Stimulated activated CD4-positive, alpha-beta T cell treated with anti-CD3 and anti-CD28 coated beads, Interleukin-15, amount 100 ng/mL, for 1 hour (primary cell): ENCODE results near the gene CENPU.
"Not testable (repeated sequence)": the region's sequence is repeated elsewhere in the genome, so short reads cannot be mapped to it uniquely, and the experiment has no call there.

Experiments
- DNase-seq, 2 donors: peaks; one replicate each; pipeline ENCODE4 v3.0.0-alpha.2; 2020; ENCODE audit warnings: low read depth in 1 of 2, low spot score in 1 of 2

Gene CENPU

DNA sequence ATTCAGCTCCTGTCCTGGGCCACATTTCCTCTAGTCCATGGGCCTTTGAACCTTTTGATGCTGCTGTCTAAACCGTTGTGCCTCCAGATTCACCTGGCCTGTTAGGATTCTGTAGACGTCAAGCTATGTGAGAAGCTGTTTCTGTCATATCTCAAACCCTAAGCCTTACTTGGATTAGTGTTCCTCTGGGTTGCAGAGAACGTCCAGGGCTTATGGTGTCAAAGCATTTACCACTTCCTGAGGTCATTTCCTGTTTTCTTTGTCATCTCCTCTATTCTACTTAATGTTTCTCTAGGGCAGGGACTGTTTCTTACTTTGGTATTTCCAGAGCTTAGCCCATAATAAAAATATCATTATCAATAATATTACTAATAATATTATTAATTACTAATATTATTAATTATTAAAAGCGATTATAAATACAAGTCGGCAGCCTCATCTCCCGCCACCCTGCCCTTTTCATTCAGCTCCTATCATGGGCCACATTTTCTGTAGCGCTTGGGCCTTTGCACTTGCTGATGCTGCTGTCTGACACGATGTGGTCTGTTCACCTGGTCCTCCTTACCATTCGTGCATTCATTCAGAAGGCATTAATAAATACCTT, 65.3 kb downstream of the CENPU start:
- DNase-seq, result no peak

DNA sequence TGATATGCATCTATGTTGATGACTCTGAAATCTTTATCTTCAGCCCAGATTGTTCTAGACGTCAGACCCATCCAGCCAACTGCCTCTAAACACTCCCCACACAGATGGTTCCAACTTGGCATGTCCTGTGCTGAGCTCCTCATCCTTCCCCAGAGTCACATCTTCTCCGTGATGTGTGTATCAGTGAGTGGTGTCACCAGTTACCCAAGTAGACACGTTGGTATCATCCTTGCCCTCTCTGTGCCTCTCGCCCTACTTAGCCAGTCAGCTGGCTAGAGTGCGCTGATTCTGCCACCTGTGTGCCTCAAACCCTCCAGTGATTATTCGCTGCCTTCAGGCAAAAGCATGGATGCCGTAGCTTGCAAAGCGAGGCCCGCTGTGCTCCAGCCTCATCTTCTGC, 65.8 kb downstream of the CENPU start:
- DNase-seq, result no peak

DNA sequence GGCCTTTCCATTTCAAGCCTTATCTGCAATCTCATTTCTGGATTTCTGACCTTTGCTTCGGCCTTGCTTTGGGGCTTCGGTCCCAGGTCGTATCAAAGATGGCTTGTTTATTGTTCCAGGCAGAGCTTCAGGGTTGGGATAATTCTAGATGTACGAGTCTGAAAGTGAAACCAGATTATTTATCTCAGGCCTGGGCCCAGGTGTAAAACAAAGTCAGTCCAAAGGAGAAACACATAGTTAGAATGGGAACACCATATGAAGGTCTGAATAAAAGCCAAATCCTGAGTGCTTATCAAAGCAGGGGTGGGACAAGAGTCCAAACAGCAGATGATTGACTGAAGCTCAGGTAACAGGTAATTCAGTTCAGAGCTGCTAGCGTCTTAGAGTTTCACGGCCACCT, 67.2 kb downstream of the CENPU start:
- no peak for DNase-seq

DNA sequence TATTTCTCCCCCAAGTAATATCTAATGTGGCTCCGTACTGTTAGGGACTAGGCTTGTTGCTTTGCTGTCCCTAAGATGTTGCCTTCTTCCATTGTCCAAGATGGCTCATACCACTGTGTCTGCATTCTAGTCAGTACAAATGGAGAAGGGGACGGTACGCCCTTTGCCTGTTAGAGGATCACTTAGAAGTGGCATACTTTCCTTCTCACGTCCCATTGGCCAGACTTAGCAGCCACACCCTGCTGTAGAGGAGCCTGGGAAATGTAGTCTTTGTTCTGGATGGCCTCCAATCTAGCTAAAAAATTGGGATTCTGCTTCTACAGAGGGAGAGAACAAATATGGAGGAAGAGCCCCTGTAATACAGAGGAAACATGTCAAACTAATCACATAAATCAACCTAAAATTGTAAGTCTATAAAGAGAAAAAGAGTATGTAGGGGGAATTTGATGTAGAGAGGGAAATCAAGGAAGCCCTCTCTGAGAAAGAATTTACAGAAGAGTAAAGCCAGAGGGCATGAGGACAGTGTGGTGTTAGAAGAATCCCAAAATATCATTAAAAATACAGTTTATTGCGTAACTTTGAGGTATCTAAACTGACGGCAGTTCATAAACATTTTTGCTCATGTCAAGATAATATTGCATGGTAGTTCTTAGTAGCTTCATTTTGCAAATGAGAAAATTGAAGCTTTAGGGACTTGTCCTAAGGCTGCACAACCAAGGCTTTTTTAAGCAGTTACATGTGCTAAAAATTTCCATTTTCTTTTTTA, 69.3 kb downstream of the CENPU start:
- DNase-seq, result no peak

DNA sequence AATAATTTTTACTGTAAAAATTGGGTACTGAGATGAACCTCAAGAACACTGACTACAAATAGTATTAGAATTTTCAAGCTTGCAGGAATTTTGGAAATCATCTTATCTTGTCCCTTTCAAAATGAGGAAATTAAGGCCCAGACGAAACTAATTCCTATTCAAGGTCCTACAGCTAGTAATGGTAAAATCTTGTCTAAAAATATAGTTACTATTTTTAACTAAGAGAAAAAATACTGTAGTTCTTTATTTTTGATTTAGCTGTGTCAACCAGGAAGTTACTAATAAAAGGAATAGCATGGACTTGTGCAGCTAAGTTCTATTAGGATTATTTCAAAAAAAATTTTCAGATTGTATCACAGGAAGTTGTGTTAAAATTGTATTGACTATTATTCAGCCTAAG, 71.7 kb downstream of the CENPU start:
- no peak for DNase-seq

DNA sequence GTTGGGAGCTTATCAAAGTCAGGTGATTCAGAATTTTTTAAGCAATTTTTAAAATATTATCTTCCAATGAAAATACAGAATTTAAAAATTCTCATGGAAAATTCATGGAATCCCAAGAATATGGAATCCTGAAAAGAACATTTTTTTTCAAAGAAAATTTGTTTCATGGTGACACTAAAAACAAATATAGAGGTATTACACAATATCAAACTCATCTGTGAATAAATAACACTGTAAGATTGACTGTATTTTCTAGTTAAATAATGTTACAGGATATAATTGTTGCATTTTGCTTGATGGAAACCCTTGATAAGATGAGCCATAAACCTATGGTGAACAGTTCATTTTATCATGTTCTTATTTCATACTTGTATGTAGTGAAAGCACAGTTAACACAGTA, 72.9 kb downstream of the CENPU start:
- DNase-seq, result no peak

DNA sequence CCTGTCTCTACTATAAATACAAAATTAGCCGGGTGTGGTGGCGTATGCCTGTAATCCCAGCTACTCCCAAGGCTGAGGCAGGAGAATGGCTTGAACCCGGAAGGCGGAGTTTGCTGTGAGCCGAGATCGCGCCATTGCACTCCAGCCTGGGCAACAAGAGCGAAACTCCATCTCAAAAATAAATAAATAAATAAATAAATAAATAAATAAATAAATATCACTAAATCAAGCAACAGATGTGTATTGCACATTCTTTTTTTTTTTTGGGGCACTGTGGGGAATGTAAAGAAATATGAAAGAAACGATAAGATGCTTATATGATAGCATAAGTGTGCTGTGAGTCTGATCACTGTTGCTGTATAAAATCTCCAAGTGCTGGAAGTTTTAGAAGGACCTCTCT, 76.1 kb downstream of the CENPU start:
- DNase-seq, result not testable (repeated sequence)

DNA sequence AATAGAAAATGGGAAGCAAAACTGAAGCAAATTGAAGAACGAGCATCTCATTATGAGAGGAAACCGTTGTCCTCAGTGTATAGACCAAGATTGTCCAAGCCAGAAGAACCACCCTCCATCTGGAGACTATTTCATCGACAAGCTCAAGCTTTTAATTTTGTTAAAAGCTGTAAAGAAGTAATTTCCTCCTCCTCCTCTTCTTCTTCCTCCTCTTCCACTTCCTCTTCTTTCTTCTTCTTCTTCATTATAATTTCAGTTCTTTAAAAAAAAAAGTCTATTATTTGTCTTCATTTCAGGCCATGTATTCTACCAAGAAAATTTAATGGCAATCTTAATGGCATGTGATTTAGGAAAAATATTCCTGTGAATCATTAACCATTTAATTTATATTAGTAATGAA, 76.8 kb downstream of the CENPU start:
- no peak for DNase-seq

DNA sequence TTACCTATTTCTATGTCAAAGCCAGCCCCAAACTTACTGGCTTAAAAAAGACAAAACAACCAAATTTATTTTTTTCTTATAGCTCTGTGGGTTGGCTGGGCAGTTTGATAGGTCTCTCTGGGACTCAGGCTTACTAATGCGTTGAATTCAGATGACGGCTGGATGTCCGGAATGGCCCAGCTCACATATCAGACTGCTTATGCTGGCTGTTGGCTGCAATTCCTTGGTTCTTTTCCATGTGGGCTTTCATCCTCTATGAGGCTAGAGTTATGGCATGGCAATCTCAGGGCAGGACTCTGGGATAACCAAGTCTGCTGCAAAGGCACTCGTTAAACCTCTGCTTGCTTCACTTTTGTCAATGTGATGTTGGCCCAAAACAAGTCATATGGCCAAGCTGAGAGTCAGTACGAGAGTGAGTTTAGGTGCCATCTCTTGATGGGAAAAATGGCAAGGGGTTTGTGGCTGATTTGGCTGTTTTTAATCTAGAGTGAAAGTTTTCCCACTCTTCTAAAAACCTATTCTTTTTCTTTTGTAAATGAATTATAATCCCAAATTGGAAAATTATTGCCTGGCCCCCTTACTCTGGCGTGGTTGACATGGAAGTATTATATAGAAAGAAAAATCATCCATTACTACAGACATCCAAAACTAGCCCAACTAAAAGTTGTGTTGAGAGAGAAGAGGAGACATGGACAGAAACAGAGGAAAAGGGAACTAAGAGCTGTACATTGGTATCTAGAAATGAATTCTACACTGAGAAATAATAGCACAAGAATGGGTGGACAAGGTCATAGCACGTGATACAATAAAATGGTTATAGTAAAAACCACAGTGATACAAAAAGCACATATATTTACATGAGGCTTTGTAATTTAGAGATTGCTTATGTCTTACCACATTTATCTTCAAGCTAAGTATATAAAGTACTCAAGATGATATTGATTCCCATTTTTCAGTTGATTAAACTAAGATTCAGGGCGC, 77.7 kb downstream of the CENPU start:
- no peak for DNase-seq

DNA sequence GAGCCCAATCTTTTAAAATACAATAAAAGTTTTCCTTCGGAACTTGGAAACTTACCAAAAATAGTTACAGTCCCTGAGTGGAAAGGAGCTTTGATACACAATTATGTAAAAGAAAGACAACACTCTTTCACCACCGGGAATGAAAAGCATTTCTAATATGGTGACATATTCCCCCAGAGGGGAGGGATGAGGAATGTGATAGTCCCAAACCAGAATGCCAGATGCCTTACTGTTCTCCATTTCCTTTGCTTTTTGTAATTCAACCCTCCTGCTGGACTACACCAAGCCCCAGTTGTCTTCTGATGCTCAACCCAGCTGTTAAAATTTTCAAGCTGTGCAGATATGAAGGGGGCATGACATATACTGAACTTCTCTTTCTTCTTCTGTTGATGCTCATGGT, 80.2 kb downstream of the CENPU start:
- no peak for DNase-seq

DNA sequence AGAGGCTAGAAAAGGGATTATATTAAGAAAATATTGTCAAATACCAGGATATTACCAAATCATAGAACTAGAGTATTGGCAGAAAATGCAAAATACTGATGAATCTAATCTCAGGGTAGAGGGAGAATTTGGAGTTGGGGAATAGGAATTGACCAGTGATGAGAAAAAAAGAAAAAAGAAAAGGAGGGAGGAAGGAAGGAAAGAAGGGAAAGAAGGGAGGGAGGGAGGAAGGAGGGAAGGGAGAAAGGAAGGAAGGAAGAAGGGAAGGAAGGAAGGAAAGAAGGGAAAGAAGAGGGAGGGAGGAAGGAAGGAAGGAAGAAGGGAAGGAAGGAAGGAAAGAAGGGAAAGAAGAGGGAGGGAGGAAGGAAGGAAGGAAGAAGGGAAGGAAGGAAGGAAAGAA, 81.2 kb downstream of the CENPU start:
- DNase-seq, result not testable (repeated sequence)

DNA sequence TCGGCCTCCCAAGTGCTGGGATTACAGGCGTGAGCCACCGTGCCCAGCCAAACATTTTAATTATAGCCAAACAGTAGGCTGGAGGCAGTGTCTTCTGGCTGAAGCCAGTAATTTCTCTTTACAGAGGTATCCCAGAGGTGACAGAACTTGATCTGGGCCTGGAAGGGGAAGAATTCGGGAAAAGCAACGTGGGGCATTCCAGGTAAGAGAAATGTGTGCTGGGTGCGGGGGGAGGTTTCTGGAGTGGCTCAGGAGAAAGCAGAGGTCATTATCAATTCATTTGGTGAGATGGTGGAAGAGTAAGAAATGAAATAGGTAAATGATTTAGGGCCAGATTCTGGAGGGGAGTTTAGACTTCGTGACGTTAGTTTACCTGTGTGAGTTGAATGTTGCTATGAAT, 82.0 kb downstream of the CENPU start:
- DNase-seq, result no peak

DNA sequence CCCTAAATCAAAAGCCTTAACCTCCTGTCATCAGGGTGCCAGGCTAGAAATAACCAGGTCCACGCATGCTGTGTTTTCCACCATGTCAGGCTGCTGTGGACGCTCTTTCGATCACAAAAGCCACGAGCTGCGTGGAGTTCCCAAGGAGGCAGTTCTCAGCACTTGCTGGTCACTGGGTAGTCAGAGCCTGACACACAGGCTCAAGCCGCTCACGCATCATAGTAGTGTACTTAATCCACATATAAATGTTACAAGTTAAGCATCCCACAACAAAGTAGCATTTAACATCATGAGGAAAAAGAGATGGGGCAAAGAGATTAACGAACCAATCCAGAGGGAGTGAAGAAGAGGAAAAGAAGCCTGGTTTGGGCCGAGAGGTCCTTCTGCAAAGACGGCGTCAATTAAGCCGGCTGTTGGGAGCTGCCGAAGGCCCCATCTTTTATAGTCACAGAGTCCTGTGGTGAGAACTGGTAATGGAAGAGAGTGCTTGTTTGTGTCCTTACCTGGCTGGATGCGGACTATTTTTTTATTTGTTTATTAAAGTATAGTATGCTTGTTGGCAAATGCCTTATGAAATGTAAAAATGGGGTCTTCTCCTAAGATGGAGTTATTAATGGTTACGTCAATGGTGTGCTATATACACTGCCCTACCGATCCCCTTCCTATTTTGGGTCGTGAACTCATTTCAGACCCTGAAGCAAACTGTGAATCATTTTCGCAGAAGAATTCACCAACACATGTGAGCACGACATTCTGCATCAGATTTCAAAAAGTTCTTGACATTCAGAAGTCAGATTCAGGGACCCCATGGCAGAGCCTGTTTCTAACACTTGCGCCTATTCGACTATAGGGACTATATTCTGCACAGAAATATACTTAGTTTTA, 83.7 kb downstream of the CENPU start:
- no peak for DNase-seq

DNA sequence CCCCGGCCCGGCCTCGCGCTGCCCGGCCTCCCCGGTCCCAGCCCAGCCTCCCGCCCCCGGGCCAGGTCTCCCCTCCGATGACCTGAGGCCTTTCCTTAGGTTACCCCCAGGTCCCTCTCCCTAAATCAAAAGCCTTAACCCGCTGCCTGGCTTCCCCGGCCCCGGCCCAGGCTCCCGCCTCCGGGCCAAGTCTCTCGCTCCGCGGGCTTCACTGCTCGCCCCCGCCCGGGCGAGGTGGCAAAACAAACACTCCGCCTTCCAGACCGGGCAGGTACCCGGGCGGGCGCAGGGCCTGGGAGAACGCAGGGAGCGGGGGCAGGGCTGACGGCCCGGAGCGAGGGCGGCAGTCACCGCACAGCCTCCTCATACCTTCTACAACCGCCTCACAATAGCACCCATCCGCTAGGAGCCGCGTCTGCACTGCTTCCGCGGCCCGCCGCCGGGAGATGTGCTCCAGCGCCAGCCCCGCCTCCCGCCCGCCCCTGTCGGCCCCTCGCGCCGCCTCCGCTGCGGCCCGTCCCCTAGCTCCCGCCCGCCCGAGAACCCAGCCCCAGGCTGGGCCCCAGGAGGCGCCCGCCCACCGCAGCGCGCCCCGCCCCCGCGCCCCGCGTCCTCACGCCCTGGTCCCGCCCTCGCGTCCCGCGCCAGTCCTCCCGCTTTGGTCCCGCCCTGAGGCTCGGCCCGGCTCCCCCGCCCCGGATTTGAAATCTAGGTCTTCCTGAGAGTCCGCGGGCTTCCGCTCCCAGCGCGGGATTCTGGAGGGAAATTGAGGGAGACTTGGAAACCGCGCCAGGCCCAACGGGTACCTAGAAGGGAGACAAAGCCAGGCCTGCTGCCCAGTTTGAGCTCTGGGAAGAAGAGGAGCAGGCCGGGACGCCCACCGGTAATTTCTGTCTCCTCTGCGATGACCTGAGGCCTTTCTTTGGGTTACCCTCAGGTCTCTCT, 84.6 kb downstream of the CENPU start, which contains the start of the genes CASP3 and PRIMPOL:
CASP3 (minus strand) TSS at position 422 of the 945 bp plus-strand sequence. CDS start 10,994 bp downstream, outside the sequence.
PRIMPOL (plus strand) TSS at position 713 of the 945 bp plus-strand sequence. CDS start 7,403 bp downstream, outside the sequence.
- peak; percentile 95 to 97 for DNase-seq

DNA sequence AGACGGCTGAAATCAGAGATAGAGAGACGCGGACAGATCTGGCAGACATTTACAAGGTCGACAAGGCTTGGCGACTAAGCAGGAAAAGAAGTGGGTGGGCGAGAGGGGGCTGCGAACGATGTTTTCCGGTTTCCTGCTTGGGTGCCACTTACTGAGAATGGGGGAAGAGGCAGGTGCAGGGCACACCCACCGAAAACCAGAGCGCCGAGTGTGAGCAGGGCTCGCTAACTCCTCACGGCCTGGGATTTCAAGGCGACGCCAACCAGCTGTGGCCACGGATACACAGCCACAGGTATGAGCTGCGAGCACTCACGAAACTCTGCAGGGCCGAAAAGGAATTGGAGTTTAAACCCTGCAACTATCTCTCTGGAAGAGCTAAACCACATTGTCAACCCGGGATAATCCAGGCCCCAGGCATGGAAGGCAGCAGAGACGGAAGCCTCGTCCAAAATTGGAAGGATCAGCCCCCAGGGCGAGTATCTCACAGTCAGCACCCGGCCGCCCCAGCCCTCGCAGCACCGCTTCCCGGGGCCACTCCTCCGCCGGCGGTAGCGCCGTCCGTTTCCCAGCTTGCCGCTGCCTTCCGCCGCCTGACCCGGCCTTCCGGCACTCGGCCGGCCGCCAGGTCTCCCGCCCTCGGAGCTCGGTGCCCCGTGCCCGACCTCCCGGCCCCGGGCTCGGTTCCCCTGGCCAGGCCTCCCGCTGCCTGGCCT, 85.4 kb downstream of the CENPU start:
- peak; percentile 4 to 29 for DNase-seq

DNA sequence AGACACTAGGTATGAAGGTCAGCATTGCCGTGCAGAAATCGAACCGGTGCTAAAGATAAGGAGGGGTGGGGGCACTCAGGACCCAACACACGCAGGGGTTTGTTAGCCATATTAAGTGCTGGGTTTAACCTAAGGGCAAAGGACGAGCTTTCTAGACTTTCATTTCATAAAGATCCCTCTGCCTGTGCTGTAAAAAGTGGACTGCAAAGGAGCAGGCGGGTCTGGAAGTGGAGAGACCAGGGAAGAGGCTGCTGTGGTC, 85.9 kb downstream of the CENPU start:
- DNase-seq, result no peak

DNA sequence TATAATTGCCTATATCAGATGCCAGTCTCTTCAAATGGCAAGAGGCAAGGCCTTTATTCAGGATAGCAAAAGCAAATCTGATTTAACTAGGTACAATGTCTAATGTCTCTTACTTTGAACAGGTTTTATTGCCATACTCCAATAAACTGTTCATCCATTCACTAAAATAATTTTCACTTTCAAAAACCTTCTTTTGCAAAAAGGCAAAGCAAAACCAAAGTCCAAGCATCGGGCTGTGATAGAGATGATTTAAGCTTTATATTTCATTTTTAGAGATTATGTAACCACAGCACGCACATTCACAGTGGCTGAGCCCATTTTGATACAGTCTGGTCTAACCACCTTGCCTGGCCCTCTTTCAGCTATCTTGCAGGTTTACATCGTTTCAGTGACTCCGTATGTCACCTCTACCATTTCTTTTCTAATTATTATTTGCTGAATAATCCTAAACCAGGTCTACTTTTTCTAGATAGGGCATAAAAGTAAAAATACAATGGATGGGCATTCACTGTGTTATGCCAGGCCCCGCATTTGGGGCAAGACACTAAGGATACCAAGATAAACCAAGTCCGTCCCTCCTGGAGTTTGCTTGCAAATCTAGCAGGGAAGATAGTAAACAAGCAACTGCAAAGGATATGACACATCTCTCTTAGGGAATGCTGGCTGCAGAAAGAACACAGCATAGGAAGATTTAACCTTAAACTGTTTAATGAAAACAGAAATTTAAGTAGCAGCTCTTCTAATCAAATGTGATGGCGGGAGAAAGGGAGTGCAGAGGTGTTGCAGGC, 86.4 kb downstream of the CENPU start:
- no peak for DNase-seq

DNA sequence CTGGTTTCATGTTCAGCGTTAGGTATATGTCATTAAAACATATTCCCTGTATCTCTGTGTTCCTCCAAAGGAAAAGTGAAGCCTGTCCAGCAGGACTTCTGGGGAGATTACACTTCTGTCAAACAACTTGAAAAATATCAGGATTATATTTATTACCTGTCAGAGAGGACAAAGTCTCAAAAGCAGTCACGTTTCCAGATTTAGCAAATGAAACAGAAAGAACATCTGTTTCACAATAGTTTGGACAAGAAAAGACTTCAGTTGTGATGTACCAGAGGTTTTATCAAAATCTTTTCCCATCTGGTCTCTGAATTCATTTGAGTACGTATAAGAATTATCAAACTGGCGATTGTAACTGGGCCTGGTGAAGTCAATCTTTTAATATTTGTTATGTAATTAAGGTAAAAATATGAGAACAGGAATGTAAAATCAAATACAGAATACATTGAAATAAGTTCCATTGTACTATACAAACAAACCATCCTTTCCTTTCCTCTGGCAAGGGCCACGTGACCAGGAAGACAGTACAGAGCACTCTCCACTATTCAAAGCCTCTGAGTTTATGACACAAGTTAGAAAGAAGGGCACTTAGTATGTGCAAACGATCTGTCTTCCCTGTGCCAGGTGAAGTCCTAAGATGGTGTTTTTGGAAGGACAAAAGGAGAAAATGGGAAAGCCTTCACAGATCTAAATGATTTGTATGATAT, 87.8 kb downstream of the CENPU start:
- no peak for DNase-seq
